A549 (cell line): ENCODE data around the gene PSG4. TPM values are rescaled to one million over a fixed set of nuclear protein-coding genes. Genes with fewer than 3 reads are reported as not detected.
"Not testable (repeated sequence)": the region's sequence is repeated elsewhere in the genome, so short reads cannot be mapped to it uniquely, and the experiment has no call there.

ENCODE experiments used
- ATAC-seq, 2 experiments: fragments of 200-7000 bp in 1 of 2; fragments of >200 bp in 1 of 2; cut with Nextera tagmentation in 1 of 2; cut with Tn5 transposase in 1 of 2; 3 replicates each; pipeline versions ENCODE4 v1.8.0 to v1.9.1; 2018 to 2020; ENCODE audit warnings: mild to moderate bottlenecking in 1 of 2, moderate library complexity in 1 of 2
- CTCF ChIA-PET: fragments of 300-600 bp; sonication (Branson Sonifier 250); formaldehyde crosslinking; extraction: SDS; loops from one replicate; lab custom pipeline; 2021; ENCODE audit warnings: antibody characterized with exemption, inconsistent platforms; lab: Yijun Ruan, JAX
- POLR2A ChIA-PET: fragments of 350-600 bp; formaldehyde crosslinking; extraction: SDS; loops from one replicate; lab custom pipeline; 2021; ENCODE audit warnings: antibody characterized with exemption, inconsistent platforms; lab: Yijun Ruan, JAX
- DNase-seq, 2 experiments: peaks; one replicate each; pipeline versions ENCODE4 v3.0.0 to v3.0.0-alpha.2; 2011 to 2016; ENCODE audit warnings: low read depth in 1 of 2, low spot score in 1 of 2
- FAIRE-seq: peaks from 2 replicates; lab custom pipeline; 2011; peaks lifted over from hg19 to GRCh38; lab: Jason Lieb, UNC
- H3K27ac ChIP-seq, 2 experiments: fragments of >200 bp; sonication (Bioruptor Twin); formaldehyde crosslinking; 3 replicates each; pipeline ENCODE4 v1.5.1; 2016 to 2017
- H3K4me1 ChIP-seq: fragments of >200 bp; sonication (Bioruptor Twin); formaldehyde crosslinking; 3 replicates; pipeline ENCODE4 v1.6.1; 2016
- H3K4me2 ChIP-seq: fragments of >200 bp; sonication (Bioruptor Twin); formaldehyde crosslinking; 3 replicates; pipeline ENCODE4 v1.6.1; 2016
- H3K4me3 ChIP-seq: fragments of >200 bp; sonication (Bioruptor Twin); formaldehyde crosslinking; 3 replicates; pipeline ENCODE4 v1.5.1; 2016
- H3K9me3 ChIP-seq: fragments of >200 bp; sonication (Bioruptor Twin); formaldehyde crosslinking; 3 replicates; pipeline ENCODE4 v1.6.1; 2016
- E2F6 ChIP-seq: IDR thresholded peaks from 2 replicates; pipeline ENCODE4 v1.6.1; 2012; ENCODE audit warnings: low read depth, borderline replicate concordance
- EP300 ChIP-seq, 2 experiments: fragments of >200 bp; sonication (Bioruptor Twin); formaldehyde crosslinking; IDR thresholded peaks; 2 replicates in 1 of 2; 3 replicates in 1 of 2; pipeline ENCODE4 v1.6.1; 2016 to 2017
- FOSL2 ChIP-seq, 2 experiments: fragments of 450-650 bp in 1 of 2; fragments of >200 bp in 1 of 2; sonication (Bioruptor Twin) in 1 of 2; formaldehyde crosslinking; IDR thresholded peaks; 2 replicates each; pipeline versions ENCODE4 v1.5.0 to v1.6.1; 2016 to 2020; ENCODE audit warnings: mild to moderate bottlenecking in 1 of 2, moderate library complexity in 1 of 2
- GATA3 ChIP-seq: IDR thresholded peaks from 2 replicates; pipeline ENCODE4 v1.6.1; 2012; ENCODE audit warnings: borderline replicate concordance
- MAX ChIP-seq: IDR thresholded peaks from 2 replicates; pipeline ENCODE4 v1.6.1; 2012
- RAD21 ChIP-seq, 2 experiments: fragments of >200 bp in 1 of 2; sonication (Bioruptor Twin) in 1 of 2; formaldehyde crosslinking in 1 of 2; IDR thresholded peaks in 1 of 2; conservative IDR thresholded peaks in 1 of 2; 2 replicates in 1 of 2; 3 replicates in 1 of 2; pipeline ENCODE4 v1.6.1; 2012 to 2018; ENCODE audit warnings: inconsistent platforms in 1 of 2
- USF2 ChIP-seq: fragments of 450-650 bp; IDR thresholded peaks from 2 replicates; pipeline ENCODE4 v1.6.1; 2014; ENCODE audit warnings: antibody characterized with exemption
- WGBS: methylation state at CpG from one replicate; pipeline ENCODE4 v1.1.6; 2017; ENCODE audit errors: missing lambda C conversion rate; 5-methylcytosine and 5-hydroxymethylcytosine counted together
- polyA plus RNA-seq, 4 experiments: library from polyadenylated mRNA; depleted of rRNA in 3 of 4; stranded (reverse); fragments of >200 nt; fragmentation: RNase III in 1 of 4; extraction: RNeasy Plus Mini Kit Qiagen cat#74134 plus additional on column Dnase treatment in 1 of 4; gene quantifications; 2 replicates in 3 of 4; 3 replicates in 1 of 4; pipeline ENCODE4 v1.2.3, GENCODE V29; 2011 to 2017

The PSG4 gene
- polyA plus RNA-seq, 2 of the 4 experiments (the other 2 are of a cell fraction), result 0.56 to 0.58 TPM

GRCh38 chr19:43201337-43201801 lies 4.1 kb downstream of the PSG4 start:
- peak overlapping the region; percentile 82 to 84 for H3K27ac ChIP-seq
- ATAC-seq, result not testable (repeated sequence)

GRCh38 chr19:43198686-43199419 lies 6.6 kb downstream of the PSG4 start:
- DNase-seq, result not testable (repeated sequence)
- whole genome bisulfite sequencing, result 87% methylated on average over 5 of the region's 5 CpGs

More at GRCh38 chr19:43201337-43201801, 4.1 kb downstream of the PSG4 start:
- H3K4me3 ChIP-seq; POLR2A ChIA-PET; DNase-seq; FAIRE-seq; H3K9me3 ChIP-seq; TF ChIP-seq FOSL2 (IDR thresholded peaks at IDR 0.05): not testable (repeated sequence)
- TF ChIP-seq GATA3, result peak; percentile 81
- TF ChIP-seq FOSL2 (CRISPR knock-in tag; IDR thresholded peaks at IDR 0.05), result peak; percentile 59
- peak; percentile 38; the same call in 1 of the 2 replicates for TF ChIP-seq USF2
- peak; percentile 26 to 38; a peak in 2 of 5 replicates for TF ChIP-seq EP300 (IDR thresholded peaks at IDR 0.05)
- CTCF ChIA-PET, result interaction anchor here (1.4 kb wide), 1 partner anchor 10 kb away, joined by 6 read pairs; no protein-coding TSS in a partner anchor
- WGBS, result 11% methylated on average over 7 of the region's 7 CpGs
- Histone ChIP-seq H3K4me1 (peaks cover 27% of the 10 kb centered on the region), H3K4me2 (peak overlapping the region; percentile 51)

DNA sequence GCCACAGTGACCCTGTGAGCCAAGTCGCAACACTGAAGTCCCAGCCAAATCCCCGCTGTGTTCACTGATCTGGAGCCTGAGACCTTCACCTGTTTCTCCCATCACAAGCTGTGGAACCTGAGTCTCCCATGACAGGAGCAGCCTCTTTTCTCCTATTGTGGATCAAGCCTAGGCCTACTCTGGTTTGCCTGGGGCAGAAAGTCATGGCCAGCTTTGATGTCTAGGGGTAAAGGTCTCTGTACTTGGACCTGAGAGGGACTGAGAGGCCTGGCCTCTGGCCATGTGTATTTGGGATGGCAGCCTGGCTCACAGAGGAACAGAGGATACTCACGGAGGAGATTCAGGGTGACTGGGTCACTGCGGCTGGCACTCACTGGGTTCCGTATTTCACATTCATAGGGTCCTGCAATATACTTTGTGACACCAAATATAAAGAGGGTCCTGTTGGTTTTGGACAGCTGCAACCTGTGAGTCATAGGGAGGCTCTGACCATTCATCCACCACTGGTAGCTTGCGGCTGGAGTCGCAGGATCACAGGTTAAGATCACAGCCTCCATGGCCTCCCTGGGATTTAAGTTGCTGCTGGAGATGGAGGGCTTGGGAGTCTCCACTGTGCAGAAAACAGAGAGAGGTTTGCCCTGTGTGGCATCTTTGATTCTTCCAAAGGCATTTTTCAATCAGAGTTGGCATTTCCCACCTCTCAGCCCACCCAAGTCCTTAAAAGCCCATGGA lies 7.6 kb downstream of the PSG4 start:
- peaks cover 23% of the 10 kb centered on the region for H3K4me1 ChIP-seq
- WGBS, result 90% methylated on average over 3 of the region's 7 CpGs
- H3K4me2 ChIP-seq, FAIRE-seq, CTCF ChIA-PET, H3K4me3 ChIP-seq, DNase-seq, H3K9me3 ChIP-seq, H3K27ac ChIP-seq, POLR2A ChIA-PET, ATAC-seq: not testable (repeated sequence)

More at GRCh38 chr19:43198686-43199419, 6.6 kb downstream of the PSG4 start:
- H3K4me3 ChIP-seq, H3K27ac ChIP-seq, CTCF ChIA-PET, FAIRE-seq, ATAC-seq, POLR2A ChIA-PET, H3K9me3 ChIP-seq, H3K4me2 ChIP-seq: not testable (repeated sequence)
- peaks cover 27% of the 10 kb centered on the region for H3K4me1 ChIP-seq

DNA sequence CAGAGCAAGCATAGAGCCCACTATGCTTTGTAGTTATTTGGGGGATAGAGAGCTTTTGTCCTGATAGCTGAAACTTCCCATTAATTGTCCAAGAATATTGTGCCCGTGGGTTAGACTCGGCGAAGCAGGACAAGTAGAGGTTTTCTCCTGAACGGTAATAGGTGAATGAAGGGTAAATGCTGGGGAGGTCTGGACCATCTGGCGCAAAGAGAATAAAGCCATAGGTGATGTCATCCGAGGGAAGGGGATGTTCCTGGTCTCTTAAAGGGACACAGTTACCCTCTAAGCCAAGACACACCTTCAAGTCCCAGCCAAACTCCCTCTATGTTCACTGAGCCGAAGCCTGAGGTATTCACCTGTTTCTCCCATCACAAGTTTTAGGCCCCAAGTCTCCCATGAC lies 11.0 kb downstream of the PSG4 start:
- H3K4me2 ChIP-seq, H3K27ac ChIP-seq, DNase-seq, FAIRE-seq, H3K9me3 ChIP-seq, H3K4me1 ChIP-seq, H3K4me3 ChIP-seq, POLR2A ChIA-PET, ATAC-seq: not testable (repeated sequence)
- 77% methylated on average over 7 of the region's 7 CpGs for WGBS
- CTCF ChIA-PET, result interaction anchor here (0.7 kb wide), 1 partner anchor 253 kb away, joined by 3 read pairs; no protein-coding TSS in a partner anchor

DNA sequence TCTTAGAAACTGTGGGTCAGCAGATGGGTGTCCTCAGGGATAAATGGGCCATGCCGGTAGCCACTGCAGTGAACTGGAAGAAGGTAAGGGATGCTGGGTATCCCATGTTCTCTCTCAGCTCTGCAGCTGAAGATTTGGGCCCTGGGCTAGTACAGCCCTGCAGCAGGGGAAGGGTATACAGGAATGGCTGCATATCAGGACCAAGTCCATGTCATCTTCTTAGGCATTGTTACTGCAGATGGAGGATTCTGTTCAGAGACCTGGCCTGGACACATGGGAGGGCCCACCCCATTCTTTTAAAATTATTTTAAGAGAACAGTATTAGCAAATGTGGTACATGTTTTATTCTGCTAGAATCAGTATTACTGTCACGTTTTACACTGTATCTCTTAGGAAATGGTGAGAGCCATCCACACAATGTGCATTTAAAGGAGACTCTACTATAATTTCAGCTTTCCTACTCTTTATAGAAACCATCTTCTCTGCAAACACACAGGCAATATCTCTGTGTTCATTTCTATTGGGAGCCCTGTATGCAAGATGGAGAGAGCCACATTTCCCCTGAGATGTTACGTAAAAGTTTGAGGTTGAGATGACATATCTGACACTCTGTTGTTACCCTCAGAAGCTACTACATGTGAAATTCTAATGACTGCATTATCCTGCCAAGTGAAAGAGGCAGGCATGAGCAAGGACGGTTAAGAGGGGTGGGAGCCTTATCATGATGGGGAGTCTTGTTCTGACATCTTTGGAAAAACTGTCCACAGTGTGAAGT lies 12.9 kb downstream of the PSG4 start:
- H3K4me1 ChIP-seq, POLR2A ChIA-PET, H3K27ac ChIP-seq, H3K4me3 ChIP-seq, DNase-seq, H3K4me2 ChIP-seq, FAIRE-seq, H3K9me3 ChIP-seq, ATAC-seq: not testable (repeated sequence)
- CTCF ChIA-PET, result interaction anchor here (0.6 to 2.1 kb wide), 10 partner anchors 8 to 327 kb away, joined by 3 to 8 read pairs (median 3); partner anchors contain the start of gene PSG4
- WGBS, result 53% methylated on average over 4 of the region's 4 CpGs

GRCh38 chr19:43188092-43188491 lies 17.3 kb downstream of the PSG4 start:
- H3K4me3 ChIP-seq, ATAC-seq, H3K9me3 ChIP-seq, H3K4me2 ChIP-seq, POLR2A ChIA-PET, FAIRE-seq, DNase-seq: not testable (repeated sequence)
- Histone ChIP-seq H3K27ac (peak overlapping the region in 1 of 2 experiments; percentile 28; a peak in 1 of 6 replicates), H3K4me1 (peaks cover 11% of the 10 kb centered on the region)
- WGBS, result 59% methylated on average over 9 of the region's 9 CpGs
- peak in 1 of 2 experiments; percentile 42; a peak in 3 of 5 replicates for TF ChIP-seq RAD21 (conservative IDR thresholded peaks at IDR 0.05 in 1 of 2, IDR thresholded peaks at IDR 0.05 in 1 of 2)
- TF ChIP-seq MAX, result peak; percentile 49; the same call in 1 of the 2 replicates
- TF ChIP-seq E2F6, result peak; percentile 43; the same call in 1 of the 2 replicates
- CTCF ChIA-PET, result interaction anchor here (1.8 kb wide), 1 partner anchor 494 kb away, joined by 6 read pairs; no protein-coding TSS in a partner anchor

DNA sequence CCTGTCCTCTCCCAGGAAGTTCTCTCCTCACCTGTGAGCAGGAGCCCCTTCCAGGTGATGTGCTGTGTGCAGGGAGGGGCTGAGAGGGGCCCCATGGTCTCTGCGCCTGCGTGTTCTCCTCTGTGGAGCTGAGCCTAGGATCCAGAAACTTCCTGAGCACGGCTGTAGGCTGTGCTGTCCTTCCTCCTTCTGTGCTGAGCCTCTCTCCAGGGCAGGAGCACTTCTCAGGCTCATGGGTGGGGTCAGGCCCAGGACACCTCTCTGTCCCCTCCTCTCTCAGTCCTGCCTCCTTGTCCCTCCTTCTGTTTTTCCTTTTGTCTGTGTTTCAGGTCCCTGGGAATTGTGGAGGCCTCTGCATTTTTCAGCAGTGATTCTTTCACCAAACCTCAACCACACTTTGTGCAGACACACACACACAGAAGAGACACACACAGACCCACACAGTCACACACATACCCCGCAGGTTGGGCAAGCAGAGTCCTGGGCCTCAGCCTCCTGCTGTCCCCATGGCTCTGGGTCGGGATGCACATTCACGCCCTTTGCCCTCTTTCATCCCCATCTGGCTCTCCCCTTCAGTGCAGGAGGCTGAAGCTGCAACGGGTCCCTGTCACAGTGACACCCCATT lies 19.0 kb downstream of the PSG4 start, which contains the start of gene PSG5:
TSS of gene PSG5 (minus strand) at position 226 of the 625 bp plus-strand sequence. CDS start at position 95, 131 bp downstream.
- H3K4me2 ChIP-seq, POLR2A ChIA-PET, DNase-seq, H3K9me3 ChIP-seq, ATAC-seq, H3K4me3 ChIP-seq, FAIRE-seq: not testable (repeated sequence)
- CTCF ChIA-PET, result interaction anchor here (0.5 to 1.8 kb wide), 2 partner anchors 83 to 493 kb away, joined by 3 to 6 read pairs; no protein-coding TSS in a partner anchor
- WGBS, result 89% methylated on average over 6 of the region's 7 CpGs
- H3K4me1 ChIP-seq, result peaks cover 27% of the 10 kb centered on the region
- peak within 1 kb of the TSS; percentile 40 to 75; a peak in 3 of 6 replicates for H3K27ac ChIP-seq
